ENCODE data around the gene CGREF1.

Gene CGREF1

GRCh38 chr2:27071990-27072830, 46.7 kb downstream of the CGREF1 start:
- DNase-seq, result peak; percentile 44

GRCh38 chr2:27071277-27071989, 47.5 kb downstream of the CGREF1 start, which contains the start of gene OST4:
Gene OST4 (minus strand): TSS chr2:27071654.
- DNase-seq, result peak; percentile 95

GRCh38 chr2:27070653-27071276, 48.2 kb downstream of the CGREF1 start:
- no peak for DNase-seq

GRCh38 chr2:27069961-27070618, 48.8 kb downstream of the CGREF1 start:
- no peak for DNase-seq

- DNase-seq, result no peak
Measured at GRCh38 chr2:27069436-27069835, 49.5 kb downstream of the CGREF1 start.

GRCh38 chr2:27067385-27067784, 51.5 kb downstream of the CGREF1 start:
- DNase-seq, result no peak

GRCh38 chr2:27065128-27065527, 53.8 kb downstream of the CGREF1 start:
- DNase-seq, result no peak

- no peak for DNase-seq
Measured at GRCh38 chr2:27060323-27060722, 58.6 kb downstream of the CGREF1 start.

- DNase-seq, result no peak
Measured at GRCh38 chr2:27059141-27059820, 59.6 kb downstream of the CGREF1 start.

GRCh38 chr2:27058210-27058609, 60.7 kb downstream of the CGREF1 start:
- no peak for DNase-seq

GRCh38 chr2:27057184-27057583, 61.7 kb downstream of the CGREF1 start:
- DNase-seq, result no peak

GRCh38 chr2:27054721-27055120, 64.2 kb downstream of the CGREF1 start:
- no peak for DNase-seq

GRCh38 chr2:27053776-27054175, 65.2 kb downstream of the CGREF1 start:
- no peak for DNase-seq

- no peak for DNase-seq
Measured at GRCh38 chr2:27053321-27053720, 65.6 kb downstream of the CGREF1 start.

GRCh38 chr2:27051902-27052645, 66.9 kb downstream of the CGREF1 start:
- DNase-seq, result no peak

- DNase-seq, result peak; percentile 98
Measured at GRCh38 chr2:27050996-27051901, 67.7 kb downstream of the CGREF1 start, which contains the start of gene AGBL5. Gene AGBL5 (plus strand): TSS chr2:27051668. CDS start chr2:27052959, 1,291 bp downstream.
